ENCODE data around the gene EPHA6. TPM values are rescaled to one million over a fixed set of nuclear protein-coding genes. Genes with fewer than 3 reads are reported as not detected.
A peak's percentile ranks its signal among the peaks of the same experiment; 100 is the strongest.
"Not testable (repeated sequence)": the region's sequence is repeated elsewhere in the genome, so short reads cannot be mapped to it uniquely, and the experiment has no call there.

Gene EPHA6
- total and polyA plus RNA-seq, 9 donors: 0.07 to 0.62 (median 0.18) TPM

DNA sequence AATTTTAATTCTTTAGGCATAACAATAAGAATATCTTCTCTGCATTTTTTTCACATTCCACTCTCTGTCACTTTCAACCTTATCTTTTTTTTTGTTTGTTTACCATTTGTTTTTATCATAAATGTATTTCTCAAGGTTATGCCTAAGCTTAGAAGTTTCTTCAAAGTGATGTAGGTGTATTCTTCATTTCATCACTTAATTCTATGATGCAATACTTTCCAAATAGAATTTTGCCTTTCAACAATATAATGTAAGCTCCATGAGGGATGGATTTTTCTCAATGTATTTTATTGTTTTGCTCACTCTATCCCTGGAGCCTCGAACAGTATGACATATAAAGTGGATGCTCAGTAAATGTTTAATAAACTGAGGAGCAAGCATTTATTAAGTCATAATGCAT, 444.9 kb downstream of the EPHA6 start:
- DNase-seq: no peak
- no peak overlapping the region for H3K27ac ChIP-seq (ENCODE audit: low read length)
- H3K4me3 ChIP-seq (ENCODE audit: low read length): no peak overlapping the region
- no peaks in the 10 kb centered on the region for H3K36me3 ChIP-seq (ENCODE audit: control insufficient read depth, insufficient read depth, low read length)
- H3K9me3 ChIP-seq (replicated peaks; ENCODE audit: control insufficient read depth, low read depth, low read length): no peaks in the 10 kb centered on the region
- no CpG with 5 or more reads among the region's 1 CpG for WGBS (ENCODE audit: insufficient coverage)
- H3K27me3 ChIP-seq (ENCODE audit: control insufficient read depth, insufficient read depth, low read length): no peaks in the 10 kb centered on the region
- H3K4me1 ChIP-seq (ENCODE audit: control insufficient read depth, insufficient read depth, low read length): no peaks in the 10 kb centered on the region

DNA sequence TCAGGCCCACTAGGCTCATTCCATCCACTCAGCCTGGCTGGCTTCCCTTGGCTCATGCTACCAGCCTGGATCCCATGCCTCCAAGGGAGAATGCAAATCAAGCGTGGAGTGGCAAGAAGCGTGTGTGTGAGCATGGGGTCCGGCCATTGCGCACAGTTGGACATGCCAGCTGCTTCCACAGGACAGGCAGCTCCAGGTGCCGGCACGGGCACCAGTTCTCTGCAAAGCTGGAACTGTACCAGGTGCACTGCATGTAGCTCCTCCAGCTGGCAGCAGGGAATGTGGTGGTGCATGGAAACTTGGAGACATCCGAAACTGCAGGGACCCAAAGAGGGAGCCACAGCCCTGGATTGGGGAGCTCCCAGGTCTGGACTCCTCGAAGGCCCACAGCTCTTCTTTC, 449.8 kb downstream of the EPHA6 start:
- Histone ChIP-seq H3K27me3 (ENCODE audit: control insufficient read depth, insufficient read depth, low read length) (no peaks in the 10 kb centered on the region), H3K27ac (ENCODE audit: low read length) (no peak overlapping the region), H3K36me3 (ENCODE audit: control insufficient read depth, insufficient read depth, low read length) (no peaks in the 10 kb centered on the region), H3K4me1 (ENCODE audit: control insufficient read depth, insufficient read depth, low read length) (no peaks in the 10 kb centered on the region), H3K4me3 (ENCODE audit: low read length) (no peak overlapping the region), H3K9me3 (replicated peaks; ENCODE audit: control insufficient read depth, low read depth, low read length) (no peaks in the 10 kb centered on the region)
- WGBS (ENCODE audit: insufficient coverage): 89% methylated on average over 7 of the region's 8 CpGs
- peak; percentile 6 for DNase-seq

DNA sequence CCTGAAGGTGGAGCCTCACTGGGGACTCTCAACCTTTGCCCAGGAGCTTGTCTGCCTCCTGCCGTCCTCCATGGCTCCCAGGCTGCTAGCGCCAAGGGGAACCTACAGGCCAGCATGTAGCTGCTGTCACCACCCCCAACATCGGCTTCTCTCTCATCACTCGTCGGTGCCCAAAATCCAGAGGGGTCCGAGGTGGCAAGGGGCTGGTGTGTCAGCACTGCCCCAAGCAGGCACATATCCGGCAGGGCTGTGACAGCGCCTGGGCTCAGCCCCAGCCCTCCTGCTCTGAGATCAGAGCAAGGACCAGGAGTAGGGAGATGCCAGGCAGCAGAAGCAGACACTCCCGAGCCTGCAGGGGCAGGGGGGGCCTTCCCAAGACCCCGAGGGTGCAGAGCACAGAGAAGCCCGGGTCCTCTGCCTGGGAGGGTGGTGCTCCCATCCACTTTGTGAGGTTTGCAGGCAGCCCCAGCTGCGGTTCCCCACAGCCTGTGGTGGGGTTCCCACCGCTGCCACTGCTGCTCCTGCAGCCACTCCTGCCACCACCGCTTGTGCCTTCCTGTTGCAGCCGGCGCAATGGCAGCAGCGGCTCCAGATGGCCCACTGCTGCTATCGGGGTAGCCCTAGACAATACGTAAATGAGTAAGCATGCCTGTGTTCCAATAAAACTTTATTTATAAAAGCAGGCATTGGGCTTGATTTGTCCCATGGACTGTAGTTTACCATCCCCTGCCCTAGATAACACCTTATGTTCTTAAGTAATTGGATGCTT, 451.0 kb downstream of the EPHA6 start:
- Histone ChIP-seq H3K27me3 (ENCODE audit: control insufficient read depth, insufficient read depth, low read length) (no peaks in the 10 kb centered on the region), H3K36me3 (ENCODE audit: control insufficient read depth, insufficient read depth, low read length) (no peaks in the 10 kb centered on the region), H3K4me1 (ENCODE audit: control insufficient read depth, insufficient read depth, low read length) (no peaks in the 10 kb centered on the region), H3K9me3 (replicated peaks; ENCODE audit: control insufficient read depth, low read depth, low read length) (no peaks in the 10 kb centered on the region), H3K27ac (ENCODE audit: low read length) (no peak overlapping the region), H3K4me3 (ENCODE audit: low read length) (no peak overlapping the region)
- no peak for DNase-seq
- WGBS (ENCODE audit: insufficient coverage): 90% methylated on average over 17 of the region's 19 CpGs

DNA sequence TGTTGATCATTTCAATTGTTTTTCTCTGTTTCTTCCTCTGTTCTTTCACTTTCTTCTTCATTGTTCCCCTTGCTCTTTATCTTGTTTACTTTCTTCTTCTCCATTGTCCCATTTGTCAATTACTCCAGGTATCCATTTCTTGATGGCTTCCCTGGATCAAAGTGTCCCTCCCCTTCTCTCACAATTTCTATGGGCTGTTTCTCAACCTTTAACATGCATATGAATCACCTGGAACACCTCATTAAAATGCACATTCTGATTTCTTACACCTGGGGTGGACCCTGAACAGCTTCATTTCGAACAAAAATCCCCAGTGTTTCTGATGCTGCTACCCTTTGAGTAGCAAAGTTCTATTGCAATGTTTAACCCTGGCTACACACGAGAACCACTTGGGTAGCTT, 454.8 kb downstream of the EPHA6 start:
- 36% methylated on average over 2 of the region's 2 CpGs for WGBS (ENCODE audit: insufficient coverage)
- no peaks in the 10 kb centered on the region for H3K9me3 ChIP-seq (replicated peaks; ENCODE audit: control insufficient read depth, low read depth, low read length)
- H3K27me3 ChIP-seq (ENCODE audit: control insufficient read depth, insufficient read depth, low read length): no peaks in the 10 kb centered on the region
- no peaks in the 10 kb centered on the region for H3K36me3 ChIP-seq (ENCODE audit: control insufficient read depth, insufficient read depth, low read length)
- DNase-seq: no peak
- H3K4me3 ChIP-seq (ENCODE audit: low read length): no peak overlapping the region
- no peaks in the 10 kb centered on the region for H3K4me1 ChIP-seq (ENCODE audit: control insufficient read depth, insufficient read depth, low read length)
- H3K27ac ChIP-seq (ENCODE audit: low read length): no peak overlapping the region

DNA sequence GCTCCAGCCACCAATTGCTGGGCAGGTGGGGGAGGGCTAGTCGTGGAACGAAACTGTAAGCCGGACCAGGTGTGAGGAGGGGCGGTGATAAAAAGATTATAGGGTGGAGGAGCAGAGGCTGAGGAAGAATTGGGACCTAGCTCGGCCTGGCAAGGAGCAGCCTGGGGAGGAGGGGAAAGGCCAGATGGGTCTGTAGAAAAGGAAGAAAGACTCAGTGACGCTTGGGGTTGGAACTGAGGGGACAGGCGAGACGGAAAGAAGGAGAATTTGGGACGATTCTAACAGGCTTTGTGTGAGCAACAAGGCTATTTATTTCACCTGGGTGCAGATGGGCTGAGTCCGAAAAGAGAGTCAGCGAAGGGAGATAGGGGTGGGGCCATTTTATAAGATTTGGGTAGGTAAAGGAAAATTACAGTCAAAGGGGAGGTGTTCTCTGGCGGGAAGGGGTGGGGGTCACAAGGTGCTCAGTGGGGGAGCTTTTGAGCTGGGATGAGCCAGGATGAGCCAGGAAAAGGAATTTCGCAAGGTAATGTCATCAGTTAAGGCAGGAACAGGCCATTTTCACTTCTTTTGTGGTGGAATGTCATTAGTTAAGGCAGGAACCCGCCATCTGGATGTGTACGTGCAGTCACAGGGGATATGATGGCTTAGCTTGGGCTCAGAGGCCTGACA, 462.6 kb downstream of the EPHA6 start:
- not testable (repeated sequence) for H3K36me3 ChIP-seq (ENCODE audit: control insufficient read depth, insufficient read depth, low read length); H3K27ac ChIP-seq (ENCODE audit: low read length); H3K27me3 ChIP-seq (ENCODE audit: control insufficient read depth, insufficient read depth, low read length); H3K4me3 ChIP-seq (ENCODE audit: low read length); DNase-seq; H3K4me1 ChIP-seq (ENCODE audit: control insufficient read depth, insufficient read depth, low read length); H3K9me3 ChIP-seq (replicated peaks; ENCODE audit: control insufficient read depth, low read depth, low read length)
- 59% methylated on average over 13 of the region's 15 CpGs for WGBS (ENCODE audit: insufficient coverage)

DNA sequence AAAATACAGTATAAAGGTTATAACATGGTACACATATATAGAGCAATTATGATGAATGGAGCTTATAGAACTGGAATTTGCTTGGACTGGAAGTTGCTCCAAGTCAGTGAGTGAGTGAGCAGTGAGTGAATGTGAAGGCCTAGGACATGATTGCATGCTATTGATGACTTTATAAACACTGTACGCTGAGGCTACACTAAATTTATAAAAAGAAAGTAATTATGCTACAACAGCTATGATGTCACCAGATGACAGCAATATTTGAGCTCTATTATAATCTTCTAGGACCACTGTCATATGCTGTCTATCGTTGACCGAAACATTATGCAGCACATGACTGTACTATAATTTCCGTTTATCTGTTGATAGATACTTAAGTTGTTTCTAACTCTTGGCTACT, 463.3 kb downstream of the EPHA6 start:
- no peaks in the 10 kb centered on the region for H3K4me1 ChIP-seq (ENCODE audit: control insufficient read depth, insufficient read depth, low read length)
- no peaks in the 10 kb centered on the region for H3K36me3 ChIP-seq (ENCODE audit: control insufficient read depth, insufficient read depth, low read length)
- no peaks in the 10 kb centered on the region for H3K27me3 ChIP-seq (ENCODE audit: control insufficient read depth, insufficient read depth, low read length)
- H3K9me3 ChIP-seq (replicated peaks; ENCODE audit: control insufficient read depth, low read depth, low read length): no peaks in the 10 kb centered on the region
- no CpG with 5 or more reads among the region's 4 CpGs for WGBS (ENCODE audit: insufficient coverage)
- no peak for DNase-seq
- no peak overlapping the region for H3K4me3 ChIP-seq (ENCODE audit: low read length)
- H3K27ac ChIP-seq (ENCODE audit: low read length): no peak overlapping the region

DNA sequence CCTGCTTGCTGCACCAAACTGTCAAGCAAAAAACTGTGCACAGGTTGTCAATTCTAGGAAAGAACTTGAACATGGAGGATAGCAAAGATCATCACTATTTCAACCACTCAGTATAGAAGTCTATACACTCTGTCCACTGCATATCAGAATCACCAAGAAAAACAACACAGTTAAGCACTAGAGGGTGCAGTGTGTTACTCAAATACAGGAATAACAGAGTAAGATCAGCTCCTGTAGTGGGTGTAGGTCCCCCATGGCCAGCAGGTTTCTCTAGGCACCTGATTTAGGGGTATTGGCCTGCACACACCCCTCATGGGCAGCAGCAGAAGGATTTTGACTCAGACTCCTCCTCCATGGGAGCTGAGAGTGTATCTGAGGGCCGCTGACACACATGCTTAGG, 464.1 kb downstream of the EPHA6 start:
- Histone ChIP-seq H3K4me1 (ENCODE audit: control insufficient read depth, insufficient read depth, low read length) (no peaks in the 10 kb centered on the region), H3K4me3 (ENCODE audit: low read length) (no peak overlapping the region), H3K27ac (ENCODE audit: low read length) (no peak overlapping the region), H3K9me3 (replicated peaks; ENCODE audit: control insufficient read depth, low read depth, low read length) (no peaks in the 10 kb centered on the region), H3K27me3 (ENCODE audit: control insufficient read depth, insufficient read depth, low read length) (no peaks in the 10 kb centered on the region), H3K36me3 (ENCODE audit: control insufficient read depth, insufficient read depth, low read length) (no peaks in the 10 kb centered on the region)
- no peak for DNase-seq
- WGBS (ENCODE audit: insufficient coverage): no CpG with 5 or more reads among the region's 1 CpG

DNA sequence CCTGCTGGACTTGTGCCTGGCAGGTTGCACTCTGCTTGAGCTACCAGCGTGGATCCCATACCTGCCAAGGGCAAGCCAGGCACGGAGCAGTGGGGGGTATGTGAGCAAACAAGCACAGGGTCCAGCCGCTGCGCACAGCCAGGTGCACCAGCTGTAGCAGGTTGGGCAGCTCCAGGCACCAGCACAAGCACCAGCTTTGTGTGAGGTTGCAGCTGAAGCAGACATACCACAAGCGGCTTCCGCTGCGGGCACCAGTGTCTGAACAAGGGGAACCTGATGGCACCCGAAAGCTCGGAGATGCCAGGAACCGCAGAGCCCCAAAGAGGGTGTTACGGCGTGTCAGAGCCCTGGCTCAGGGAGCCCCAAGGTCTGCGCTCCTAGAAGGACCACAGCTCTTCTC, 477.5 kb downstream of the EPHA6 start:
- WGBS (ENCODE audit: insufficient coverage): 93% methylated on average over 12 of the region's 13 CpGs
- Histone ChIP-seq H3K4me3 (ENCODE audit: low read length) (no peak overlapping the region), H3K9me3 (replicated peaks; ENCODE audit: control insufficient read depth, low read depth, low read length) (peaks cover 5% of the 10 kb centered on the region), H3K27ac (ENCODE audit: low read length) (no peak overlapping the region), H3K4me1 (ENCODE audit: control insufficient read depth, insufficient read depth, low read length) (no peaks in the 10 kb centered on the region), H3K27me3 (ENCODE audit: control insufficient read depth, insufficient read depth, low read length) (no peaks in the 10 kb centered on the region), H3K36me3 (ENCODE audit: control insufficient read depth, insufficient read depth, low read length) (no peaks in the 10 kb centered on the region)
- DNase-seq: no peak

DNA sequence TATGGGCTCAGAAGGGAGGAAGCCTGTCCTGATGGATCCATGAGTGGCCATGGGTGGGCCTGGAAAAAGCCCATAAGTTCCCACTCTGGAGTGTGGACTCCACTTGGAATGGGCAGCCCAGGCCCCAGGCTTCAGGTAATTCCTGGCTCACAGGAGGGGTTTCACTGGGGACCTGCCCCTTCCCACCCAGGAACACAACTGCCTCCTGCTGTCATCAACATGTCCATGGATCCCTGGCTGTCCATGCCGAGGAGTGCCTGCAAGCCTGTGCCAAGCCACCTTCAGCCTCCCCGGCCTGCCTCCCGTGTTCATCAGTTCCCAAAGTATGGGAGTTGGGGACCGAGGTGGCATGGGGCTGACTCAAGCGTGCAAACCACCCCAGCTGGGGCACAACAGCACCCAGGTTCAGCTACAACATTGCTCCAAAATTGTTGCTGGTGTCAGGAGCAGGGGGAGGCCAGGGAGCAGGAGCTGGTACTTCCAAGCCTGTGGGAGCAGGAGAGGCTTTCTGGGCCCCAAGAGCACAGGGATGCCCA, 479.3 kb downstream of the EPHA6 start:
- peaks cover 5% of the 10 kb centered on the region for H3K9me3 ChIP-seq (replicated peaks; ENCODE audit: control insufficient read depth, low read depth, low read length)
- 87% methylated on average over 5 of the region's 5 CpGs for WGBS (ENCODE audit: insufficient coverage)
- H3K27me3 ChIP-seq (ENCODE audit: control insufficient read depth, insufficient read depth, low read length): no peaks in the 10 kb centered on the region
- no peaks in the 10 kb centered on the region for H3K36me3 ChIP-seq (ENCODE audit: control insufficient read depth, insufficient read depth, low read length)
- no peak overlapping the region for H3K4me3 ChIP-seq (ENCODE audit: low read length)
- H3K27ac ChIP-seq (ENCODE audit: low read length): no peak overlapping the region
- H3K4me1 ChIP-seq (ENCODE audit: control insufficient read depth, insufficient read depth, low read length): no peaks in the 10 kb centered on the region
- no peak for DNase-seq

DNA sequence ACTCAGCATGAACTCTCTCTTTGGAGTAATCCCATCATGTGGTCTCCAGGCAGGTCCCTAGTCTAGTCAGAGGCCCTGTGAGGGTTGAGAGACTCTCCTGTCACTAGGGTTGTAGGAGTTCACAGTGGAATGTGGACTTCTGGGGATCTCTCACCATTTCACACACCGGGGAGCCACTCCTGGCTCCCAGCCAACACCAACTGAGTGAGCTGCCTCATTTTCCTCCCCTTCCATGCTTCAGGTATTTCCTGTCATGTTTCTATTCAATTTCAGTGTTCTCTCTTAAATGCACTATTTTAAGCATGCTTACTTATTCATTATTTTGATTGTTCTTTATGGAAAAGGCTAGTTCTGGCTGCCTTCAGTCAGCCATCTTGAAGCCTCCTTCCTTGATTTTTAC, 482.6 kb downstream of the EPHA6 start:
- Histone ChIP-seq H3K4me3 (ENCODE audit: low read length) (no peak overlapping the region), H3K27ac (ENCODE audit: low read length) (no peak overlapping the region), H3K4me1 (ENCODE audit: control insufficient read depth, insufficient read depth, low read length) (no peaks in the 10 kb centered on the region), H3K9me3 (replicated peaks; ENCODE audit: control insufficient read depth, low read depth, low read length) (peaks cover 2% of the 10 kb centered on the region), H3K36me3 (ENCODE audit: control insufficient read depth, insufficient read depth, low read length) (no peaks in the 10 kb centered on the region), H3K27me3 (ENCODE audit: control insufficient read depth, insufficient read depth, low read length) (no peaks in the 10 kb centered on the region)
- no CpG with 5 or more reads among the region's 1 CpG for WGBS (ENCODE audit: insufficient coverage)
- no peak for DNase-seq

Measured in muscle of leg (tissue), 11 donors.